NCI-H128 (cell line): ENCODE measurements around the gene BIN2.

Experiments used
- DNase-seq: peaks from one replicate; lab custom pipeline; 2025; ENCODE audit not compliant: unreplicated experiment; lab: John Stamatoyannopoulos, UW

Gene BIN2

GRCh38 chr12:51323966-51324895 is at the start of gene BIN2:
Gene BIN2 (minus strand): TSS chr12:51324174. CDS start chr12:51324102, 72 bp downstream.
- DNase-seq = no peak

- no peak for DNase-seq
Observed at GRCh38 chr12:51373187-51373586, 49.2 kb upstream of the BIN2 start.

GRCh38 chr12:51372021-51372420 is 48.0 kb upstream of the BIN2 start:
- DNase-seq = no peak

- DNase-seq = peak; percentile 56
Observed at GRCh38 chr12:51371295-51371953, 47.5 kb upstream of the BIN2 start.

GRCh38 chr12:51370667-51371066 is 46.7 kb upstream of the BIN2 start:
- no peak for DNase-seq

- no peak for DNase-seq
Observed at GRCh38 chr12:51369581-51369980, 45.6 kb upstream of the BIN2 start.

GRCh38 chr12:51368640-51369517 is 44.9 kb upstream of the BIN2 start:
- no peak for DNase-seq

GRCh38 chr12:51365276-51365675 is 41.3 kb upstream of the BIN2 start:
- DNase-seq = no peak

GRCh38 chr12:51364001-51364400 is 40.0 kb upstream of the BIN2 start:
- no peak for DNase-seq

GRCh38 chr12:51362747-51363342 is 38.9 kb upstream of the BIN2 start:
- DNase-seq = no peak

GRCh38 chr12:51362307-51362706 is 38.3 kb upstream of the BIN2 start:
- DNase-seq = no peak

- no peak for DNase-seq
Observed at GRCh38 chr12:51361161-51362016, 37.4 kb upstream of the BIN2 start.

GRCh38 chr12:51360315-51360714 is 36.3 kb upstream of the BIN2 start:
- no peak for DNase-seq

- DNase-seq = no peak
Observed at GRCh38 chr12:51359851-51360250, 35.9 kb upstream of the BIN2 start.

GRCh38 chr12:51358496-51358895 is 34.5 kb upstream of the BIN2 start:
- DNase-seq = no peak

GRCh38 chr12:51357374-51358047 is 33.5 kb upstream of the BIN2 start:
- DNase-seq = no peak

- peak; percentile 34 for DNase-seq
Observed at GRCh38 chr12:51351913-51352532, 28.0 kb upstream of the BIN2 start.

- DNase-seq = no peak
Observed at GRCh38 chr12:51349026-51349425, 25.1 kb upstream of the BIN2 start.

- DNase-seq = no peak
Observed at GRCh38 chr12:51348116-51348515, 24.1 kb upstream of the BIN2 start.
